ENCODE measurements around the gene PLCB1.
A peak's percentile ranks its signal among the peaks of the same experiment; 100 is the strongest.

PLCB1 gene

GRCh38 chr20:8722277-8722928 lies 590.3 kb downstream of the PLCB1 start:
- Histone ChIP-seq H3K9me3 (replicated peaks in 1 of 2; ENCODE audit: control insufficient read depth in 2 of 2, insufficient read depth in 1 of 2, low read depth in 1 of 2, low read length in 2 of 2) (peaks cover 0 to 2% of the 10 kb centered on the region in 2 donors), H3K27ac (replicated peaks; ENCODE audit: low read length) (no peak overlapping the region), H3K36me3 (replicated peaks in 1 of 2; ENCODE audit: control insufficient read depth in 2 of 2, insufficient read depth in 2 of 2, low read length in 2 of 2) (peaks cover 0 to 8% of the 10 kb centered on the region in 2 donors), H4K8ac (ENCODE audit: low read depth, low read length) (no peak overlapping the region), H4K91ac (ENCODE audit: low read depth, low read length, poor library complexity) (no peak overlapping the region), H2BK15ac (ENCODE audit: low read length) (no peak overlapping the region), H3K23ac (ENCODE audit: low read depth, low read length, poor library complexity) (no peak overlapping the region), H3K4me2 (ENCODE audit: insufficient read depth, low read length, poor library complexity, severe bottlenecking) (no peak overlapping the region), H3K14ac (ENCODE audit: low read length) (no peak overlapping the region), H2BK12ac (ENCODE audit: low read length) (no peak overlapping the region), H3K4me3 (ENCODE audit: low read length in 2 of 2) (no peak overlapping the region), H2BK5ac (ENCODE audit: low read length) (no peak overlapping the region), H3K18ac (ENCODE audit: low read length) (no peak overlapping the region), H3K79me1 (ENCODE audit: low read depth, low read length) (no peaks in the 10 kb centered on the region), H2AK5ac (ENCODE audit: low read depth, low read length) (no peak overlapping the region), H3K4ac (ENCODE audit: low read length) (no peak overlapping the region), H2AFZ (ENCODE audit: low read length) (no peak overlapping the region), H3K9ac (ENCODE audit: low read depth, low read length, poor library complexity) (no peak overlapping the region), H2BK120ac (ENCODE audit: low read depth, low read length) (no peak overlapping the region), H3K4me1 (ENCODE audit: control insufficient read depth in 2 of 2, insufficient read depth in 1 of 2, low read depth in 1 of 2, low read length in 2 of 2) (no peaks in the 10 kb centered on the region), H3K27me3 (ENCODE audit: control insufficient read depth in 3 of 3, insufficient read depth in 3 of 3, low read depth in 1 of 3, low read length in 3 of 3) (no peaks in the 10 kb centered on the region)
- WGBS, 2 donors (ENCODE audit: extremely low coverage in 2 of 2, insufficient read length in 2 of 2, insufficient replicate concordance in 1 of 2): no CpG with 5 or more reads among the region's 8 CpGs
- peak; percentile 57 for DNase-seq (ENCODE audit: low spot score)

GRCh38 chr20:8723296-8723695 lies 591.2 kb downstream of the PLCB1 start:
- Histone ChIP-seq H3K79me1 (ENCODE audit: low read depth, low read length) (no peaks in the 10 kb centered on the region), H2BK5ac (ENCODE audit: low read length) (no peak overlapping the region), H2BK120ac (ENCODE audit: low read depth, low read length) (no peak overlapping the region), H3K4me3 (ENCODE audit: low read length in 2 of 2) (no peak overlapping the region), H3K27me3 (ENCODE audit: control insufficient read depth in 3 of 3, insufficient read depth in 3 of 3, low read depth in 1 of 3, low read length in 3 of 3) (no peaks in the 10 kb centered on the region), H3K36me3 (replicated peaks in 1 of 2; ENCODE audit: control insufficient read depth in 2 of 2, insufficient read depth in 2 of 2, low read length in 2 of 2) (peaks cover 0 to 8% of the 10 kb centered on the region in 2 donors), H3K14ac (ENCODE audit: low read length) (no peak overlapping the region), H4K91ac (ENCODE audit: low read depth, low read length, poor library complexity) (no peak overlapping the region), H2AK5ac (ENCODE audit: low read depth, low read length) (no peak overlapping the region), H3K27ac (replicated peaks; ENCODE audit: low read length) (no peak overlapping the region), H3K9me3 (replicated peaks in 1 of 2; ENCODE audit: control insufficient read depth in 2 of 2, insufficient read depth in 1 of 2, low read depth in 1 of 2, low read length in 2 of 2) (peaks cover 0 to 2% of the 10 kb centered on the region in 2 donors), H2AFZ (ENCODE audit: low read length) (no peak overlapping the region), H3K18ac (ENCODE audit: low read length) (no peak overlapping the region), H3K23ac (ENCODE audit: low read depth, low read length, poor library complexity) (no peak overlapping the region), H4K8ac (ENCODE audit: low read depth, low read length) (no peak overlapping the region), H3K4me1 (ENCODE audit: control insufficient read depth in 2 of 2, insufficient read depth in 1 of 2, low read depth in 1 of 2, low read length in 2 of 2) (no peaks in the 10 kb centered on the region), H3K4me2 (ENCODE audit: insufficient read depth, low read length, poor library complexity, severe bottlenecking) (no peak overlapping the region), H3K4ac (ENCODE audit: low read length) (no peak overlapping the region), H2BK12ac (ENCODE audit: low read length) (no peak overlapping the region), H2BK15ac (ENCODE audit: low read length) (no peak overlapping the region), H3K9ac (ENCODE audit: low read depth, low read length, poor library complexity) (no peak overlapping the region)
- DNase-seq (ENCODE audit: low spot score): no peak

DNA sequence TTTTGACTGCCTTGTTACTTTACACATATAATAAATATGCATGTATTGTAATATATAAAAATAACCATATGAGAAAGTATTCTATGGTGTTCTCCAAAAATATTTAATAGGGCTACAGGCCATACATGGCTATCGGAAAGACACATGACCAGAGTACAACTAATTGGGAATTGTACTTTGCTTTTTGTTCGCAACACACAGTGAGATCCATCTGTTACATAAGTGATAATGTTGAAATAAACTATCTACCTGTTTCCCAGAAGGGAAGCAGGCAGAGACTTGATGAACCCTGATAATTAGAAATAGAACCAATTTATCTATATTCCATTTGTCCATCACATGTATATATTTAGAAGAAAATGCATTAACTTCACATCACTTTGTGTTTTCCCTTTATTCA lies 592.8 kb downstream of the PLCB1 start:
- Histone ChIP-seq H3K9ac (ENCODE audit: low read depth, low read length, poor library complexity) (no peak overlapping the region), H3K79me1 (ENCODE audit: low read depth, low read length) (no peaks in the 10 kb centered on the region), H4K8ac (ENCODE audit: low read depth, low read length) (no peak overlapping the region), H3K9me3 (replicated peaks in 1 of 2; ENCODE audit: control insufficient read depth in 2 of 2, insufficient read depth in 1 of 2, low read depth in 1 of 2, low read length in 2 of 2) (no peaks in the 10 kb centered on the region), H2BK5ac (ENCODE audit: low read length) (no peak overlapping the region), H3K4me1 (ENCODE audit: control insufficient read depth in 2 of 2, insufficient read depth in 1 of 2, low read depth in 1 of 2, low read length in 2 of 2) (no peaks in the 10 kb centered on the region), H2BK12ac (ENCODE audit: low read length) (no peak overlapping the region), H2AK5ac (ENCODE audit: low read depth, low read length) (no peak overlapping the region), H3K4me3 (ENCODE audit: low read length in 2 of 2) (no peak overlapping the region), H3K4ac (ENCODE audit: low read length) (no peak overlapping the region), H2BK15ac (ENCODE audit: low read length) (no peak overlapping the region), H3K27ac (replicated peaks; ENCODE audit: low read length) (no peak overlapping the region), H3K36me3 (replicated peaks in 1 of 2; ENCODE audit: control insufficient read depth in 2 of 2, insufficient read depth in 2 of 2, low read length in 2 of 2) (peaks cover 0 to 8% of the 10 kb centered on the region in 2 donors), H2BK120ac (ENCODE audit: low read depth, low read length) (no peak overlapping the region), H2AFZ (ENCODE audit: low read length) (no peak overlapping the region), H3K18ac (ENCODE audit: low read length) (no peak overlapping the region), H3K4me2 (ENCODE audit: insufficient read depth, low read length, poor library complexity, severe bottlenecking) (no peak overlapping the region), H4K91ac (ENCODE audit: low read depth, low read length, poor library complexity) (no peak overlapping the region), H3K27me3 (ENCODE audit: control insufficient read depth in 3 of 3, insufficient read depth in 3 of 3, low read depth in 1 of 3, low read length in 3 of 3) (no peaks in the 10 kb centered on the region), H3K14ac (ENCODE audit: low read length) (no peak overlapping the region), H3K23ac (ENCODE audit: low read depth, low read length, poor library complexity) (no peak overlapping the region)
- WGBS, 2 donors (ENCODE audit: extremely low coverage in 2 of 2, insufficient read length in 2 of 2, insufficient replicate concordance in 1 of 2): no CpG with 5 or more reads among the region's 2 CpGs
- no peak for DNase-seq (ENCODE audit: low spot score)

DNA sequence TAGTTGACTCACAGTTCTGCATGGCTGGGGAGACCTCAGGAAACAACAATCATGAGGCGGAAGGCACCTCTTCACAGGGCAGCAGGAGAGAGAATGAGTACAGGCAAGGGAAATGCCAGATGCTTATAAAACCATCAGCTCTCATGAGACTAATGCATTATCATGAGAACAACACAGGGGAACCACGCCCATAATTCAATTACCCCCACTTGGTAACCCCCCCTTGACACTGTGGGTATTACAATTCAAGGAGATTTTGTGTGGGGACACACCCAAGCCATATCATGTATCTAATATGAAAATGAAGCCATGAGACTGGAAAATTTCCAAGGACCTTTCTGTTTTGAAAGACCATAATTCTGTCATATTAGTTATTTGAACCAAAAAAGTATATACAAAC lies 594.4 kb downstream of the PLCB1 start:
- H3K18ac ChIP-seq (ENCODE audit: low read length): no peak overlapping the region
- no peak overlapping the region for H2BK12ac ChIP-seq (ENCODE audit: low read length)
- no peak overlapping the region for H2AFZ ChIP-seq (ENCODE audit: low read length)
- no peak overlapping the region for H4K8ac ChIP-seq (ENCODE audit: low read depth, low read length)
- no peak for DNase-seq (ENCODE audit: low spot score)
- peaks cover 0 to 8% of the 10 kb centered on the region in 2 donors for H3K36me3 ChIP-seq (replicated peaks in 1 of 2; ENCODE audit: control insufficient read depth in 2 of 2, insufficient read depth in 2 of 2, low read length in 2 of 2)
- no peak overlapping the region for H2BK5ac ChIP-seq (ENCODE audit: low read length)
- no peaks in the 10 kb centered on the region for H3K27me3 ChIP-seq (ENCODE audit: control insufficient read depth in 3 of 3, insufficient read depth in 3 of 3, low read depth in 1 of 3, low read length in 3 of 3)
- H3K27ac ChIP-seq (replicated peaks; ENCODE audit: low read length): no peak overlapping the region
- no peak overlapping the region for H3K23ac ChIP-seq (ENCODE audit: low read depth, low read length, poor library complexity)
- no peak overlapping the region for H2BK120ac ChIP-seq (ENCODE audit: low read depth, low read length)
- no peaks in the 10 kb centered on the region for H3K4me1 ChIP-seq (ENCODE audit: control insufficient read depth in 2 of 2, insufficient read depth in 1 of 2, low read depth in 1 of 2, low read length in 2 of 2)
- H3K79me1 ChIP-seq (ENCODE audit: low read depth, low read length): no peaks in the 10 kb centered on the region
- H3K14ac ChIP-seq (ENCODE audit: low read length): no peak overlapping the region
- no peaks in the 10 kb centered on the region for H3K9me3 ChIP-seq (replicated peaks in 1 of 2; ENCODE audit: control insufficient read depth in 2 of 2, insufficient read depth in 1 of 2, low read depth in 1 of 2, low read length in 2 of 2)
- H3K4me2 ChIP-seq (ENCODE audit: insufficient read depth, low read length, poor library complexity, severe bottlenecking): no peak overlapping the region
- H3K4ac ChIP-seq (ENCODE audit: low read length): no peak overlapping the region
- H2BK15ac ChIP-seq (ENCODE audit: low read length): no peak overlapping the region
- no peak overlapping the region for H3K4me3 ChIP-seq (ENCODE audit: low read length in 2 of 2)
- no CpG with 5 or more reads among the region's 2 CpGs for WGBS, 2 donors (ENCODE audit: extremely low coverage in 2 of 2, insufficient read length in 2 of 2, insufficient replicate concordance in 1 of 2)
- H2AK5ac ChIP-seq (ENCODE audit: low read depth, low read length): no peak overlapping the region
- H4K91ac ChIP-seq (ENCODE audit: low read depth, low read length, poor library complexity): no peak overlapping the region
- H3K9ac ChIP-seq (ENCODE audit: low read depth, low read length, poor library complexity): no peak overlapping the region

Data from neuronal stem cell (in vitro differentiated cells).